Activated CD4-positive, CD25-positive, alpha-beta regulatory T cell treated with anti-CD3 and anti-CD28 coated beads, Interleukin-2, amount 50 U/mL, for 24 hours (primary cell): ENCODE results near the gene TC2N.
"Not testable (repeated sequence)": the region's sequence is repeated elsewhere in the genome, so short reads cannot be mapped to it uniquely, and the experiment has no call there.

Experiments used
- ATAC-seq, 2 donors: fragments of 150-1000 bp; cut with Tn5 transposase; one replicate each; pipeline ENCODE4 v1.10.0; 2021; ENCODE audit warnings: mild to moderate bottlenecking in 1 of 2, moderate library complexity in 1 of 2

The TC2N gene

GRCh38 chr14:91751719-91752118, 115.6 kb downstream of the TC2N start:
- ATAC-seq = no peak

GRCh38 chr14:91750634-91751198, 116.6 kb downstream of the TC2N start:
- no peak for ATAC-seq

GRCh38 chr14:91749868-91750267, 117.5 kb downstream of the TC2N start:
- no peak for ATAC-seq

- no peak for ATAC-seq
Measured at GRCh38 chr14:91748049-91748448, 119.3 kb downstream of the TC2N start.

GRCh38 chr14:91745344-91745743, 122.0 kb downstream of the TC2N start:
- no peak for ATAC-seq

- peak; percentile 28 to 68 for ATAC-seq
Measured at GRCh38 chr14:91744068-91744480, 123.3 kb downstream of the TC2N start.

- ATAC-seq = no peak
Measured at GRCh38 chr14:91743305-91743653, 124.1 kb downstream of the TC2N start.

GRCh38 chr14:91742621-91743304, 124.6 kb downstream of the TC2N start:
- ATAC-seq = no peak

GRCh38 chr14:91739867-91740266, 127.5 kb downstream of the TC2N start:
- ATAC-seq = not testable (repeated sequence)

- no peak for ATAC-seq
Measured at GRCh38 chr14:91737619-91738018, 129.7 kb downstream of the TC2N start.

- peak in 1 of 2 donors; percentile 46 for ATAC-seq
Measured at GRCh38 chr14:91732859-91733477, 134.4 kb downstream of the TC2N start.

GRCh38 chr14:91732439-91732838, 134.9 kb downstream of the TC2N start:
- no peak for ATAC-seq

GRCh38 chr14:91731986-91732385, 135.3 kb downstream of the TC2N start, which contains the start of gene CATSPERB:
Gene CATSPERB (minus strand): TSS chr14:91732086. CDS start chr14:91729479, 2,607 bp downstream.
- no peak for ATAC-seq

GRCh38 chr14:91731018-91731417, 136.3 kb downstream of the TC2N start:
- ATAC-seq = no peak

GRCh38 chr14:91729756-91730155, 137.6 kb downstream of the TC2N start:
- no peak for ATAC-seq
